Activated CD4-positive, alpha-beta T cell treated with anti-CD3 and anti-CD28 coated beads for 24 hours (primary cell): Measurements from ENCODE around the gene LANCL1.

ENCODE experiments used
- DNase-seq, 2 donors: peaks; one replicate each; pipeline ENCODE4 v3.0.0-alpha.2; 2020; ENCODE audit warnings: low read depth in 2 of 2

LANCL1 gene

GRCh38 chr2:210476194-210477128 is at the start of gene LANCL1:
LANCL1 (minus strand) TSS chr2:210476759; CDS start chr2:210476396, 363 bp downstream.
- DNase-seq: peak; percentile 67 to 68

- DNase-seq: no peak
These were observed 48.0 kb upstream of the LANCL1 start for GRCh38 chr2:210524533-210524932.

GRCh38 chr2:210523650-210524289 is 47.2 kb upstream of the LANCL1 start:
- DNase-seq: no peak

GRCh38 chr2:210522399-210522798 is 45.8 kb upstream of the LANCL1 start:
- no peak for DNase-seq

DNA sequence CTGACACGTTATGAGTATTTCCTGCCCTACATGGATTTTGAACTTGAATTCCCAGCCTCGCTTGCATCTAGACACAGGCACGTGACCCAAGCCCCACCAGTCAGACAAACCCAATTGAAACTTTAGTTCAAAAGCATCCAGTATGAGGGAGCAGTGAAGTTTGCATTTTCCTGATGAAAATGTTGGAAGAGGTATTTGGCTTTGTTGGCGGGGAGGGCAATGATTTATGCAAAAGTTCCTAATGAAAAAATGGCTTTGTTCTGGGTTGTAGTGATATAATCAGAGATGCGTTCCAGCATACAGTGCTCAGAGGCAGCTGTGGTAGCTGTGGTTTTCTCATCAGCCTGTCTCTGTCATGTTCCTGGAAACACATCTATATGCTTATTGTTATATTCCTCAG is 43.0 kb upstream of the LANCL1 start:
- DNase-seq: no peak

DNA sequence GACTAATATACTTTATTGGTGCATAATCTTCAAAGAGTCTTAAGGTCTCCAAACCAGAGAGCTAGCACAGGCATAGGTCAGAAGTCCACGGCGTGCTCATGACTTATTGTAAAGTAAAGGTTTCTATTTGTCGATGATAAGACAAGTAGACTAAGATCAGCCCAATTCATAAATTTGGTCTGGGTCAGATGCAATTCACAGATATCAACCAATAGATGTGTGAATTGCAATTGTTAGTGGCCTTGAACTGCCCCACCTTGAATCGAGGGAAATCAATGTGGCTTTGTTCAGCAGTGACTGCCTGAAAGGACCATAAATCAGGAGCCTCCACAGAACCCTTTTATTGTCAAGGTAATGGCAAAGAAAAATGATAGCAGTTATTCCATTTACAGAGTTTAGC is 40.7 kb upstream of the LANCL1 start:
- no peak for DNase-seq

DNA sequence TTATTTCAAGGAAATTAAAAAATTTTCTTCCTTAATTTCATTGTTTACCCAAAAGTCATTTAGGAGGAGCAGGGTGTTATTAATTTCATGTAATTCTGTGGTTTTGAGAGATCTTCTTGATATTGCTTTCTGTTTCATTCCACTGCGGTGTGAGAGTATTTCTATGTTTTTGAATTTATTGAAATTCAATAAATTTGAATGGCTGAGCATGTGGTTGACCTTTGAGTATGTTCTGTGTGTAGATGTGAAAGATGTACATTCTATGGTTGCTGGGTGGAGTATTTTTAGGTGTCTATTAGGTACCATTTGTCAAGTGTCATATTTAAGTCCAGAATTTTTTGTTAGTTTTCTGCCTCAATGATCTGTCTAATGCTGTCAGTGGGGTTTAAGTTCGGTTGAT is 39.4 kb upstream of the LANCL1 start:
- no peak for DNase-seq

DNA sequence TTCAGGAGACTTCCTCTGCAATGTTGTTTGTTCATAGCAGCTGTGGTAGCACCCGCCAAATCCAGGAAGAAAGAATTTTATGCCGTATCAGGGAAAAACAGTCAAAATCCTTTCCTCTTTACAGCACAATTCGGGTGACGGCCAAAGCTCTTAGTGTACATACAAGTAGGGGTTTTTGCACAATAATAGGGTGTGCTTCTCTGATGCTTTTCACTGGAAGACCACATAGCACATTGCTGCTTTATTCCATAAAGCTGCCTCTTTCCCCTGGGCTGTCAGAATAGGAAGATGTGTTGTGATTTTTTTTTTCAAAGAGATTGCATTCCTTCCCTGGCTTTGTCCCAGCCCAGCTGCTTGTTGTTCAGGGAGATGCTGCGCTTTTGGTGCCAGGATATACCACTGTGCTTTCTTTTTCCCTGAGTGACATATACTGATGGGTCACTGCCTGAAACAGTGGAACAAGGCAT is 27.2 kb upstream of the LANCL1 start:
- DNase-seq: no peak

GRCh38 chr2:210503001-210503623 is 26.6 kb upstream of the LANCL1 start:
- peak; percentile 1 to 4 for DNase-seq

GRCh38 chr2:210496512-210496911 is 20.0 kb upstream of the LANCL1 start:
- DNase-seq: no peak

- no peak for DNase-seq
These were observed 17.0 kb upstream of the LANCL1 start for GRCh38 chr2:210493528-210493927.

DNA sequence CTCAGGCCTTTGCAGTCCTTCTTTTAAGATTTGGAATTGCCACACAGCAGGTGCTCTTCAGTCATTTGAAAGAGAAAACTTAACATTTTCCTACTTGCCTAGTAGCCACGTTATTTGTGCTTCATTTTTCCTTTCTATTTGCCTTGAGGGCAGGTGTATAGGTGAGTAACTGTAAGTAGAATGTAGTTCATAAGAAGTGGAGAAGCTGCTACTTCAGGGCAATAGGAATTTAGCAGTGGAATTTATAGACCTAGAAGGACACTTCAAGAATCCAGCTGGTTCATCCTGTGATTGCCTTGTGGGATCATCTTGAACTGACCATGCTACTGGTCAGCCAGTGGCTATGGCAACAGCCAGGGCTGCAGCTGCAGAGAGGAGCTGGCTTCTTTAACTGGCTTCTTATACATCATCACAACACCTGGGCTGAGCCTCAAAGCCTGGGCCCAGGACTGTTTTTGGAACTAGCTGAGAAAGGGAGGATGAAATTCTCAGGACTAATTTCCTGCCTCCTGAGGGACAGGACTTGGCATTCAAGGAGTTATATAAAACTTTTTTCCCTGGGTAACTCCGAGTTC is 5.1 kb upstream of the LANCL1 start:
- no peak for DNase-seq

DNA sequence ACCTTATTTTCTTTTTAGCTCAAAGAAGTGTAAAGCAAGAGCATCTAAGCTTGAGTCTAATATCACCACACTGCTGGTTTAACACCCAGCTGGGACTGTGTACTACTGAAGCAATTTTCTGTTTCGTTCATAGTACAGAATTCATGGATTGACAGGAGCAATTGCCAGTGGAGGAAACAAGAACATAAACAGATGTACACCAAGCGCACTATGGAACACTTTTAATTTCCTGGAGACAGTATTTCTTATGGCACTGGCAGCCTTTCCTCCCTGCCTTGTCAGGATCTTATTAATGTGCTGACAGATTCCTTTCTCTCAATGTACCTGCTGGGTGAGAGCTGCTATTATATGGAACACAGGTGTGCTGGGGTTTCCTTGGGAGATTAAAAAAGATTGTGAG is 4.2 kb upstream of the LANCL1 start:
- no peak for DNase-seq

DNA sequence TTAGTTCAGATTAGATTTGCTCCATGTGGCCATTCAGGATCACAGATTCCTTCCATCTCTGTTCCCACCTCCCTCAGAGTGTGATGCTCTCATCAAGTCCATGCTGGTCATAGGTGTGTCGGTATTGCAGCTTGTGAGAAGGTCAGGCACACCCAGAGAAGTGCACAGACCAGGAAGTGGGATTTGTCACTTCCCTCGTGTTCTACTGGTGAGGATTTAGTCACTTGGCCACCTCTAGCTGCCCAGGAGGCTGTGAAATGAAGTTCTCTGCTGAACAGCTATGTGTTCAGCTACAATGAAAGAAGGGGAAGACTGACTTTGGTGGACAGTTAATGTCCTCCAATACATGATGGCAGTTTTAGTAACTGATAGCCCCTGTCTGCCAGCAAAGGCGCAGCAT is 3.5 kb upstream of the LANCL1 start:
- DNase-seq: no peak

DNA sequence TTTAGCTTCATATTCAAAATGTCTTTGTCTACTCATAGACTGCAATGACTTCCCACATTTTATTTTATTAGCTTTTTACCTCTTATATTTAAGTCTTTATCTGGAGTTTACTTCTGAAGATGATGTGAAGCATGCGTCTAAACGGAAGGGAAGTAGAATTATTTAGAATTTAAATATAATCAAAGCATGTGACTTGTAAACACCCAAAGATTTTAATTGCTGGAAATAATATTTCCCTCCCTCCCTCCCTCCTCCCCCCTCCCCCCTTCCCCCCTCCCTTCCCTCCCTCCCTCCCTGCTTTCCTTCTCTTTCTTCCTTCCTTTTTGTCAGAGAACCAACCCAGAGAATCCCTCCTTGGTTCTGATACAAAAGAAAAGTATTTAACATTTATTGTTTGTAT is 2.1 kb upstream of the LANCL1 start:
- DNase-seq: no peak

DNA sequence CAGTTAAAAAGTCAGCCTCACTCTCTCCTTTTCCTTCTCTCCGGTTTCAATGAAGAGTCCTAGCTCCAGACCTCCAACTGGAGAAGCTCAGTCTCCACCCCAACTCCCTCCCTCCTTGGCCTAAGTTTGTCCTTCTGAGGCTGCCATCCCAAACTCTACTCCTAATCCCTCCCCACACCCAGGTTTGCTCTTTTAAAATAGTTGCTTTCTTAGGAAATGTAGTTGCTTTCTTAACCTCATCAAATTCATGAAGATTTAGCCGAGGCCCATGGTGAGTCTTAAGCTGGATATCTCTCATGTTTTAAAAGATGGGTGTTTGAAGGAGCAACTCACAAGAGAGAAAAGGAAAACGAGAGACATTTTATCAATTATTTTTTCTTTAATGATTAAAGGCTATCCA is 937 bp upstream of the LANCL1 start:
- no peak for DNase-seq

DNA sequence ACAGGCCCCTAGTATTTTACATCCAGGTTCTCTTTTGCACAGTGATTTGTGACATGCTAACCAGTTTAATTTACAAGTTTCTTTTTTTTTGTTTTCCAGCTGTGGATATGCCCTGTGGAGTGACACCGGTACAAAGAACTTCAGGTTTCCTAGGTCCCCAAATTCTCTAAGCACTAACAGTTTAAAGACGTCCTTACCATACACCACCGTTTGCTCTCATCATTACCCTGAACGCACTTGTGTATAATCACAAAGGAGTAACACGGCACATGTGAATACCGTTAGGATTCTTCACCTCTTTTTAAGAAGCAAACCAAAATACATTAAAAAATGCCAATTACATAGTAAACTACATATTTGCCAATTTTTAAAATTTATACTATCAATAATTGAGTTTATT is 853 bp downstream of the LANCL1 start:
- no peak for DNase-seq

DNA sequence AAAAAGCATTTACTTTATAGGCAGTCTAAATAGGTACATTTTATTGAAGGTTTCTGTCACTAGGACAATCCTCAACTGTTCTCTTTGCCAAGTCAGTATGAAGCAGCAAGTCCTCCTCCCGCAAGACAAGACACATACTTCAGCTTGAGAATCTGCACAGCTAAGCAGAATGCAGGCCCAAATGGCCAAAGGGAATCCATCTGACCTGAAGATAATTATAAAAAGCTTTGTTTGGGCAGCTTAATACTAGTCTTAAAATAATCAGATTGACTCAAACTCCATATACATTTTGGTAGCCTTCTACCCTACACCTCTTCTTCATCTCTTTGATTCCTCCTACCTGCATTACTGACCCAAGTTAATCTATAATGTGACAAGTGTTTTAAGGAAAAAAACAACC is 1.8 kb downstream of the LANCL1 start:
- no peak for DNase-seq

GRCh38 chr2:210461401-210461800 is 15.2 kb downstream of the LANCL1 start:
- no peak for DNase-seq

- DNase-seq: no peak
These were observed 16.0 kb downstream of the LANCL1 start for GRCh38 chr2:210460322-210461227.

- no peak for DNase-seq
These were observed 16.7 kb downstream of the LANCL1 start for GRCh38 chr2:210459880-210460279.
